ENCODE data around the gene ADAMTS13.

DNA sequence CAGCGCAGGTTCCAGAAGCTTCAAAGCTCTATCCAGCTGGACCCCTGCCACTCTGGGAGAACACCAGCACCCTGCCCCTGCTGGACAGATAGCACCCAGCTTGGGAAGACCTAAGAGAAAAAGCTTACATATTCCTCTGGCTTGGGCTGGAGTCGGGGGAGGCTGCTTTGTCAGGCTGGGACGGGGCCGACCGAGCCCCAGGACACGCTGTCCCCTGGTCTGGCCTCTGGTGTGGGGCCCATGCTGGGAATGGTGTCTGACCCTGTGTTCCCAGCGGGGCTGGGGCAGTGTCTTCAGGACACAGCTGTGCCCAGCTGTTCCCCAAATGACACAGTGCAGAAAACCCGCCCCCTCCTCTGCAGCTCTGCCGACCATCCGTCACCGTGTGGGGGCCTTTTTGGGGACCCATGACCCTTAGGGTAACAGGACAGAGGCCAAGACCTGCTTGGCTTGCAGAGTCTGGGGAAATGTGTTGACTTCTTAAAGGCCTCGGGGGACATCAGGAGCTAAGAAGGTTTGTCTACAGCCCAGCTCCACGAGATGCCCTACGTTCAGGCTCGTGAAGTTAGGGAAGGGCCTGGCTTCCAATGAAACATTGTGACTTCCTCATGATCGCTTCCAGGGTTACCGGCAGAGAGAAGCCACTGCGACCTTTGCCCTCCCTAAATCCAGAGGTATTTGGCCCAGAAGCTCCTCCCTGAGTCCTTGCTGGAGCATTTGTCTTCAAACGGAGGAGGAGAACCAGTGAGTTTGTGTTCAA is 77.1 kb downstream of the ADAMTS13 start:
- TF ChIP-seq, protein P1, sequence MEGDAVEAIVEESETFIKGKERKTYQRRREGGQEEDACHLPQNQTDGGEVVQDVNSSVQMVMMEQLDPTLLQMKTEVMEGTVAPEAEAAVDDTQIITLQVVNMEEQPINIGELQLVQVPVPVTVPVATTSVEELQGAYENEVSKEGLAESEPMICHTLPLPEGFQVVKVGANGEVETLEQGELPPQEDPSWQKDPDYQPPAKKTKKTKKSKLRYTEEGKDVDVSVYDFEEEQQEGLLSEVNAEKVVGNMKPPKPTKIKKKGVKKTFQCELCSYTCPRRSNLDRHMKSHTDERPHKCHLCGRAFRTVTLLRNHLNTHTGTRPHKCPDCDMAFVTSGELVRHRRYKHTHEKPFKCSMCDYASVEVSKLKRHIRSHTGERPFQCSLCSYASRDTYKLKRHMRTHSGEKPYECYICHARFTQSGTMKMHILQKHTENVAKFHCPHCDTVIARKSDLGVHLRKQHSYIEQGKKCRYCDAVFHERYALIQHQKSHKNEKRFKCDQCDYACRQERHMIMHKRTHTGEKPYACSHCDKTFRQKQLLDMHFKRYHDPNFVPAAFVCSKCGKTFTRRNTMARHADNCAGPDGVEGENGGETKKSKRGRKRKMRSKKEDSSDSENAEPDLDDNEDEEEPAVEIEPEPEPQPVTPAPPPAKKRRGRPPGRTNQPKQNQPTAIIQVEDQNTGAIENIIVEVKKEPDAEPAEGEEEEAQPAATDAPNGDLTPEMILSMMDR (IDR thresholded peaks at IDR 0.05 in 4 of 5, conservative IDR thresholded peaks at IDR 0.05 in 1 of 5) = no peak
- no peak for TF ChIP-seq POLR2A (IDR thresholded peaks at IDR 0.05)
